MM.1S (cell line): Measurements from ENCODE around the gene KRT2.

Experiments used
- DNase-seq: peaks from one replicate; pipeline ENCODE4 v3.0.0-alpha.2; 2015
- H2AFZ ChIP-seq: fragments of 300-600 bp; sonication (generic); 2 replicates; pipeline ENCODE4 v1.6.0; 2016; ENCODE audit warnings: antibody characterized with exemption, low read length
- H3F3A ChIP-seq: fragments of 300-600 bp; sonication (generic); 2 replicates; pipeline ENCODE4 v1.6.1; 2016; ENCODE audit warnings: mild to moderate bottlenecking, antibody characterized with exemption, low read length, moderate library complexity, mixed read lengths; ENCODE audit not compliant: insufficient read depth
- H3K27ac ChIP-seq: fragments of 300-600 bp; sonication (generic); 2 replicates; pipeline ENCODE4 v1.5.1; 2016; ENCODE audit warnings: mild to moderate bottlenecking, low read length
- H3K27me3 ChIP-seq: fragments of 300-600 bp; sonication (generic); replicated peaks from 2 replicates; pipeline ENCODE4 v1.6.0; 2016; ENCODE audit warnings: low read length; ENCODE audit not compliant: insufficient read depth
- H3K36me3 ChIP-seq: fragments of 300-600 bp; sonication (generic); replicated peaks from 2 replicates; pipeline ENCODE4 v1.6.1; 2016; ENCODE audit warnings: mild to moderate bottlenecking, low read length, mixed read lengths; ENCODE audit not compliant: insufficient read depth
- H3K4me1 ChIP-seq: fragments of 300-600 bp; sonication (generic); 2 replicates; pipeline ENCODE4 v1.6.1; 2016; ENCODE audit warnings: low read length, mixed read lengths
- H3K4me2 ChIP-seq: fragments of 300-600 bp; sonication (generic); 2 replicates; pipeline ENCODE4 v1.6.0; 2016; ENCODE audit warnings: low read depth, low read length
- H3K4me3 ChIP-seq: fragments of 300-600 bp; sonication (generic); 2 replicates; pipeline ENCODE4 v1.5.1; 2016; ENCODE audit warnings: low read length, mixed read lengths
- H3K79me2 ChIP-seq: fragments of 300-600 bp; sonication (generic); 2 replicates; pipeline ENCODE4 v1.6.1; 2016; ENCODE audit warnings: mixed run types, low read length, mixed read lengths
- H3K9ac ChIP-seq: fragments of 300-600 bp; sonication (generic); 2 replicates; pipeline ENCODE4 v1.6.1; 2016; ENCODE audit warnings: low read length, mixed read lengths
- H3K9me2 ChIP-seq: fragments of 300-600 bp; sonication (generic); replicated peaks from 2 replicates; pipeline ENCODE4 v1.6.1; 2016; ENCODE audit warnings: mild to moderate bottlenecking, low read length, mixed read lengths; ENCODE audit not compliant: insufficient read depth
- H3K9me3 ChIP-seq: fragments of 300-600 bp; sonication (generic); replicated peaks from 2 replicates; pipeline ENCODE4 v1.6.1; 2016; ENCODE audit warnings: mild to moderate bottlenecking, low read length, mixed read lengths; ENCODE audit not compliant: insufficient read depth
- H4K20me1 ChIP-seq: fragments of 300-600 bp; sonication (generic); 2 replicates; pipeline ENCODE4 v1.6.1; 2016; ENCODE audit warnings: mild to moderate bottlenecking, low read length, moderate library complexity, mixed read lengths; ENCODE audit not compliant: insufficient read depth
- CTCF ChIP-seq: fragments of 300-600 bp; sonication (generic); IDR thresholded peaks from 2 replicates; pipeline ENCODE4 v1.5.1; 2016; ENCODE audit warnings: antibody characterized with exemption, low read length, mixed read lengths
- EZH2 ChIP-seq: fragments of 300-600 bp; sonication (generic); optimal IDR thresholded peaks from 2 replicates; pipeline ENCODE3; 2017; ENCODE audit warnings: low read depth, mild to moderate bottlenecking, antibody characterized with exemption, low read length, mixed read lengths
- EZH2phosphoT487 ChIP-seq: fragments of 300-600 bp; sonication (generic); IDR thresholded peaks from 2 replicates; pipeline ENCODE4 v1.6.1; 2018; ENCODE audit warnings: antibody characterized with exemption, low read length

KRT2 gene

GRCh38 chr12:52683575-52684300 is 31.7 kb upstream of the KRT2 start:
- Histone ChIP-seq H3K9me2 (no peaks in the 10 kb centered on the region), H2AFZ (no peak overlapping the region), H3K9me3 (no peaks in the 10 kb centered on the region), H3K27me3 (peaks cover 84% of the 10 kb centered on the region), H4K20me1 (no peaks in the 10 kb centered on the region), H3K27ac (no peak overlapping the region), H3K9ac (no peak overlapping the region), H3K36me3 (no peaks in the 10 kb centered on the region), H3K79me2 (no peaks in the 10 kb centered on the region), H3F3A (no peaks in the 10 kb centered on the region), H3K4me2 (no peak overlapping the region), H3K4me1 (no peaks in the 10 kb centered on the region), H3K4me3 (no peak overlapping the region)
- DNase-seq, result no peak
- TF ChIP-seq EZH2, result no peak
- no peak for TF ChIP-seq EZH2phosphoT487
- no peak for TF ChIP-seq CTCF

DNA sequence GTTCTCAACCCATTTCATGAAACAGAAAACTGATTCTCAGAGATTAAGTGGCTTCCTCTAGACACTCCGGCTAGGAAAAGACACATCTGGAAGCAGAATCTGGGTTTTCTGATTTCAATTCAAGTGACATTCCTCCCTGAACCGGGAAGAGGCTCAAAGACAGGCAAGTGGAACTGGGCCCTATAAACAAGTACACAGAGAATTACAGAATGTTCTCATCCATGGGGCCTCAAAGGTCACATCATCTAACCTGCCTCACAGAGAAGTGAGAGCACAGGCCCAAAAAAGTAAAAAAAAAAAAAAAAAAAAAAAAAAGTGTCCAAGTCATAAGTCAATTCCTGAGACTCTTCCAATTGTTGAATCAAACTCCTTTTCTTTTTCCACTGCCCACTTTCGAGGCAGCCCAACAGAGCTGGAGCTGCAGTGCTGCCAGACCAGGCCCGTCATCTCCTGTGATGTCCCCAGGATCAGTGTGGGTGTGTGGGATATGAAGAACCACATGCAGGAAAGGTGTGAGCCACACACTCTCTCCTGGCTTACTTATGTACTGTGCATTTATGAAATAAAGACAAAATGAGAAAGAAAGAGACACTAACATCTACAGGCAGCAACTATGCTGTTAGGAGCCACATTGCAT is 31.0 kb upstream of the KRT2 start:
- Histone ChIP-seq H3K9ac (no peak overlapping the region), H2AFZ (no peak overlapping the region), H3K27me3 (peaks cover 83% of the 10 kb centered on the region), H3F3A (no peaks in the 10 kb centered on the region), H3K9me2 (no peaks in the 10 kb centered on the region), H3K79me2 (no peaks in the 10 kb centered on the region), H4K20me1 (no peaks in the 10 kb centered on the region), H3K4me3 (no peak overlapping the region), H3K4me1 (no peaks in the 10 kb centered on the region), H3K36me3 (no peaks in the 10 kb centered on the region), H3K9me3 (no peaks in the 10 kb centered on the region), H3K4me2 (no peak overlapping the region), H3K27ac (no peak overlapping the region)
- no peak for DNase-seq
- TF ChIP-seq EZH2phosphoT487 (no peak), CTCF (no peak), EZH2 (no peak)

DNA sequence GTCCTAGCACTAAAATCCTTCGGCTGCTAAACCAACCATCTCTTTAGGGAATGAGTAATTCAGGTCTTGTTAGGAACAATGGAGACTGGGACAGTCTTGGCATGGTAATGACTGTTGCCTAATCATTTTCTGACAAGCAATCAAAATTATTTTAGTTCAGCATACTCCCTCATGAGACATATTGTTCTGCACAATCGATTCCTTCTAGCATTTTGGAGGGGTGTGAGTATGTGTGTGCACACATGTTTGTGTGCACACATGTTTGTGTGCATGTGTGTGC is 30.3 kb upstream of the KRT2 start:
- Histone ChIP-seq H4K20me1 (no peaks in the 10 kb centered on the region), H3K4me1 (no peaks in the 10 kb centered on the region), H2AFZ (no peak overlapping the region), H3K36me3 (no peaks in the 10 kb centered on the region), H3K9me3 (no peaks in the 10 kb centered on the region), H3K27me3 (peaks cover 77% of the 10 kb centered on the region), H3K27ac (no peak overlapping the region), H3K79me2 (no peaks in the 10 kb centered on the region), H3K9ac (no peak overlapping the region), H3K9me2 (no peaks in the 10 kb centered on the region), H3F3A (no peaks in the 10 kb centered on the region), H3K4me2 (no peak overlapping the region), H3K4me3 (no peak overlapping the region)
- DNase-seq, result no peak
- TF ChIP-seq CTCF (no peak), EZH2 (no peak), EZH2phosphoT487 (no peak)
